ENCODE results near the gene TAMM41. TPM values are rescaled to one million over a fixed set of nuclear protein-coding genes. Genes with fewer than 3 reads are reported as not detected.
"Not testable (repeated sequence)": the region's sequence is repeated elsewhere in the genome, so short reads cannot be mapped to it uniquely, and the experiment has no call there.

The TAMM41 gene, protein sequence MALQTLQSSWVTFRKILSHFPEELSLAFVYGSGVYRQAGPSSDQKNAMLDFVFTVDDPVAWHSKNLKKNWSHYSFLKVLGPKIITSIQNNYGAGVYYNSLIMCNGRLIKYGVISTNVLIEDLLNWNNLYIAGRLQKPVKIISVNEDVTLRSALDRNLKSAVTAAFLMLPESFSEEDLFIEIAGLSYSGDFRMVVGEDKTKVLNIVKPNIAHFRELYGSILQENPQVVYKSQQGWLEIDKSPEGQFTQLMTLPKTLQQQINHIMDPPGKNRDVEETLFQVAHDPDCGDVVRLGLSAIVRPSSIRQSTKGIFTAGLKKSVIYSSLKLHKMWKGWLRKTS
- total RNA-seq, result 10 to 100 TPM; 20.1 to 48.7 TPM

- ATAC-seq, result peak; percentile 100
- Mint-ChIP-seq H3K4me1 (ENCODE audit: low read depth in 2 of 2) (peaks cover 25 to 30% of the 10 kb centered on the region in 2 donors), H3K9me3 (no peaks in the 10 kb centered on the region), H3K27ac (peak within 1 kb of the TSS; percentile 90 to 97), H3K27me3 (peaks cover 0 to under 1% of the 10 kb centered on the region in 2 donors), H3K4me3 (peak within 1 kb of the TSS; percentile 99), H3K36me3 (peaks cover 5% of the 10 kb centered on the region)
- peak; percentile 92 for DNase-seq (ENCODE audit: low spot score)
These were observed at the start of gene TAMM41 for GRCh38 chr3:11846281-11847266. TSS of gene TAMM41 (minus strand) at chr3:11846885. CDS start at chr3:11846636, 249 bp downstream.

GRCh38 chr3:11878837-11879236, 32.2 kb upstream of the TAMM41 start:
- Mint-ChIP-seq H3K27ac (no peak overlapping the region), H3K4me1 (ENCODE audit: low read depth in 2 of 2) (no peaks in the 10 kb centered on the region), H3K36me3 (no peaks in the 10 kb centered on the region), H3K27me3 (peaks cover 8 to 10% of the 10 kb centered on the region in 2 donors), H3K4me3 (no peak overlapping the region), H3K9me3 (no peaks in the 10 kb centered on the region)
- ATAC-seq, result no peak
- no peak for DNase-seq (ENCODE audit: low spot score)

DNA sequence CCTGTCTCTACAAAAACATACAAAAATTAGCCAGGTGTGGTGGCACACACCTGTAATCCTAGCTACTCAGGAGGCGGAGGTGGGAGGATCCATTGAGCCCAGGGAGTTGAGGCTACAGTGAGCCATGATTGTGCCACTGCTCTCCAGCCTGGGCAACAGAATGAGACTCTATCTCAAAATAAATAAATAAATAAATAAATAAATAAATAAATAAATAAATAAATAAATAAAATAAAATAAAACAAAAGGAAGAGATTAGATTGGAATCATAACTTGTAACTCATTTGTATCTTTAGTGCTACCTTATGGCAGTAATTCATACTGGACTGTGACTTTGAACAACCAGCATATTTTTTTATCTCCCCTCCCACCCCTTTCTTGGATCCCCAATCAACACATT, 28.0 kb upstream of the TAMM41 start:
- peaks cover 15 to 22% of the 10 kb centered on the region in 2 donors for H3K27me3 Mint-ChIP-seq
- not testable (repeated sequence) for H3K27ac Mint-ChIP-seq; H3K4me1 Mint-ChIP-seq (ENCODE audit: low read depth in 2 of 2); DNase-seq (ENCODE audit: low spot score); H3K9me3 Mint-ChIP-seq; H3K36me3 Mint-ChIP-seq; ATAC-seq; H3K4me3 Mint-ChIP-seq

- ATAC-seq; DNase-seq (ENCODE audit: low spot score); H3K36me3 Mint-ChIP-seq; H3K4me3 Mint-ChIP-seq; H3K4me1 Mint-ChIP-seq (ENCODE audit: low read depth in 2 of 2); H3K9me3 Mint-ChIP-seq; H3K27ac Mint-ChIP-seq: not testable (repeated sequence)
- H3K27me3 Mint-ChIP-seq, result peaks cover 26 to 28% of the 10 kb centered on the region in 2 donors
These were observed 17.1 kb upstream of the TAMM41 start for GRCh38 chr3:11863739-11864138.

- not testable (repeated sequence) for H3K27ac Mint-ChIP-seq; DNase-seq (ENCODE audit: low spot score); ATAC-seq; H3K4me3 Mint-ChIP-seq; H3K9me3 Mint-ChIP-seq; H3K36me3 Mint-ChIP-seq; H3K4me1 Mint-ChIP-seq (ENCODE audit: low read depth in 2 of 2)
- H3K27me3 Mint-ChIP-seq, result peaks cover 26 to 37% of the 10 kb centered on the region in 2 donors
These were observed 15.9 kb upstream of the TAMM41 start for GRCh38 chr3:11862584-11862983.

GRCh38 chr3:11862145-11862544, 15.5 kb upstream of the TAMM41 start:
- DNase-seq (ENCODE audit: low spot score); H3K4me3 Mint-ChIP-seq; H3K36me3 Mint-ChIP-seq; ATAC-seq; H3K4me1 Mint-ChIP-seq (ENCODE audit: low read depth in 2 of 2); H3K9me3 Mint-ChIP-seq; H3K27ac Mint-ChIP-seq: not testable (repeated sequence)
- peaks cover 26 to 38% of the 10 kb centered on the region in 2 donors for H3K27me3 Mint-ChIP-seq

GRCh38 chr3:11860213-11860612, 13.5 kb upstream of the TAMM41 start:
- DNase-seq (ENCODE audit: low spot score), result not testable (repeated sequence)

GRCh38 chr3:11853450-11853849, 6.8 kb upstream of the TAMM41 start:
- Mint-ChIP-seq H3K4me1 (ENCODE audit: low read depth in 2 of 2) (no peaks in the 10 kb centered on the region), H3K27me3 (peaks cover 25 to 49% of the 10 kb centered on the region in 2 donors), H3K27ac (no peak overlapping the region), H3K4me3 (no peak overlapping the region), H3K36me3 (no peaks in the 10 kb centered on the region), H3K9me3 (no peaks in the 10 kb centered on the region)
- ATAC-seq (no peak), DNase-seq (ENCODE audit: low spot score) (no peak)

More at GRCh38 chr3:11860213-11860612, 13.5 kb upstream of the TAMM41 start:
- H3K4me1 Mint-ChIP-seq (ENCODE audit: low read depth in 2 of 2); ATAC-seq; H3K4me3 Mint-ChIP-seq; H3K27ac Mint-ChIP-seq; H3K36me3 Mint-ChIP-seq; H3K9me3 Mint-ChIP-seq: not testable (repeated sequence)
- peaks cover 25 to 35% of the 10 kb centered on the region in 2 donors for H3K27me3 Mint-ChIP-seq

- no peaks in the 10 kb centered on the region for H3K36me3 Mint-ChIP-seq
- H3K27ac Mint-ChIP-seq, result no peak overlapping the region
- no peak for DNase-seq (ENCODE audit: low spot score)
- no peaks in the 10 kb centered on the region for H3K9me3 Mint-ChIP-seq
- H3K27me3 Mint-ChIP-seq, result peaks cover 17 to 27% of the 10 kb centered on the region in 2 donors
- peaks cover 21 to 23% of the 10 kb centered on the region in 2 donors for H3K4me1 Mint-ChIP-seq (ENCODE audit: low read depth in 2 of 2)
- H3K4me3 Mint-ChIP-seq, result no peak overlapping the region
- ATAC-seq, result no peak
These were observed 3.3 kb upstream of the TAMM41 start for GRCh38 chr3:11850003-11850402.

- Mint-ChIP-seq H3K4me1 (ENCODE audit: low read depth in 2 of 2) (peaks cover 25 to 30% of the 10 kb centered on the region in 2 donors), H3K27me3 (peaks cover 8 to 10% of the 10 kb centered on the region in 2 donors), H3K9me3 (no peaks in the 10 kb centered on the region), H3K36me3 (peaks cover 5% of the 10 kb centered on the region), H3K4me3 (peak overlapping the region; percentile 99), H3K27ac (peak overlapping the region; percentile 90 to 97)
- DNase-seq (ENCODE audit: low spot score) (no peak), ATAC-seq (no peak)
These were observed 922 bp upstream of the TAMM41 start for GRCh38 chr3:11847607-11848006.

DNA sequence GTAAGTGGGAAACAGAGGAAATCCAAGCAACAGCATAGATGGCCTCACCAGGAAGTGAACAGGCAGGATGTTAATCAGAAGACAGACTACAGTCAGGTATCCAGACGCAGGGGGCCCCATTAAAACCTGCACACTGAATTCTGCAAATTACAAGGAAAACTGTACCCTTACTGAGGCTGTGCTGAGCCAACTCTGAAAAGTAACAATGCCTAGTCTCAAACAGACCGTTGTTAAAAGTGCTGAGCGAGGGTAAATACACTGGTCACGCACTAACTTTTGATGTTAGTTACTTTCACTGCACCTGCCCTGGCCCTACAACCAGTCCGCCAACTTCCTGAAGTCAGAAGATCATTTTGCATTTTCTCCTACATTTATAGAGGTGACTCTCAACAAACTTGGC, 1.0 kb downstream of the TAMM41 start:
- no peak for DNase-seq (ENCODE audit: low spot score)
- H3K9me3 Mint-ChIP-seq, result no peaks in the 10 kb centered on the region

GRCh38 chr3:11844891-11845290, 1.8 kb downstream of the TAMM41 start:
- H3K4me3 Mint-ChIP-seq, result peak overlapping the region; percentile 99
- H3K27me3 Mint-ChIP-seq, result no peaks in the 10 kb centered on the region
- DNase-seq (ENCODE audit: low spot score) (no peak), ATAC-seq (no peak)
- H3K36me3 Mint-ChIP-seq, result peaks cover 5% of the 10 kb centered on the region
- H3K27ac Mint-ChIP-seq, result peak overlapping the region; percentile 90 to 97
- peaks cover 25 to 30% of the 10 kb centered on the region in 2 donors for H3K4me1 Mint-ChIP-seq (ENCODE audit: low read depth in 2 of 2)
- no peaks in the 10 kb centered on the region for H3K9me3 Mint-ChIP-seq

More for the DNA sequence above, 1.0 kb downstream of the TAMM41 start:
- Mint-ChIP-seq H3K27me3 (no peaks in the 10 kb centered on the region), H3K27ac (peak overlapping the region; percentile 90 to 97), H3K4me1 (ENCODE audit: low read depth in 2 of 2) (peaks cover 25 to 30% of the 10 kb centered on the region in 2 donors), H3K4me3 (peak overlapping the region; percentile 99), H3K36me3 (peaks cover 5% of the 10 kb centered on the region)
- no peak for ATAC-seq

DNA sequence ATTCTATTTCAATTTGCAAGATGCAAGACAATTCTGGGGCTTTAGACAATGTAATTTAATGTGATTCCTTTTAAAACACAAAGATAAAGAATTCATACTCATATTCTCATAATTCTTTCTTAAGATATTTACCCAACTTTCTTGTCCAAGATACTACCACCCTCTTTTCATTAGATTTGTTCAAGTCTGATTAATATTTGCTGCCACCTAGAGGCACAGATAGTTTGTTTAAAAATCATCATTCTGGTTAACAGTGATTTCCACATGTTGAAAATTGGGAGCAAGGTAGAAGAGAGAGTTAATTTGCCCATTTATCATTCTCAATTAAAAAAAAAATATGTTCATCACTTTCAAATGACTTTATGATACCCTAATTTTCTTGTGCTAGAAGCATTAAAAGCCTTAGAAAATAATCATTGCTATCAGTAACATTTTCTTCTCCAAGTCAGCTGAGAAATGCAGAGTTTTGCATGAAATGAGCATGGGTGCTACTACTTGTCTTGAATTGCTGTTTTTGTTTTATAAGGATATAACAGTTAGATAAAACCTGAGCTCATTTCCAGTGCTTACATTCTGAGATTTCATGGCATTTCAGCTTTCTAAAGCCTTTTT, 11.6 kb downstream of the TAMM41 start:
- H3K27ac Mint-ChIP-seq, result no peak overlapping the region
- H3K4me3 Mint-ChIP-seq, result no peak overlapping the region
- DNase-seq (ENCODE audit: low spot score) (no peak), ATAC-seq (no peak)
- no peaks in the 10 kb centered on the region for H3K27me3 Mint-ChIP-seq
- no peaks in the 10 kb centered on the region for H3K4me1 Mint-ChIP-seq (ENCODE audit: low read depth in 2 of 2)
- H3K9me3 Mint-ChIP-seq, result no peaks in the 10 kb centered on the region
- peaks cover 11% of the 10 kb centered on the region for H3K36me3 Mint-ChIP-seq

Data from natural killer cell treated with Interleukin-12 subunit alpha and Interleukin-12 subunit beta and Interleukin-15 and Interleukin-18, amount 100 ng/mL, for 72 hours (primary cell).